HG03280 (cell line): ENCODE results near the gene TMEM233.

ENCODE experiments used
- ATAC-seq: cut with Tn5 transposase; IDR thresholded peaks from one replicate; pipeline ENCODE4 v1.9.1; 2021; ENCODE audit warnings: mild to moderate bottlenecking, moderate library complexity; ENCODE audit not compliant: unreplicated experiment

Gene TMEM233

DNA sequence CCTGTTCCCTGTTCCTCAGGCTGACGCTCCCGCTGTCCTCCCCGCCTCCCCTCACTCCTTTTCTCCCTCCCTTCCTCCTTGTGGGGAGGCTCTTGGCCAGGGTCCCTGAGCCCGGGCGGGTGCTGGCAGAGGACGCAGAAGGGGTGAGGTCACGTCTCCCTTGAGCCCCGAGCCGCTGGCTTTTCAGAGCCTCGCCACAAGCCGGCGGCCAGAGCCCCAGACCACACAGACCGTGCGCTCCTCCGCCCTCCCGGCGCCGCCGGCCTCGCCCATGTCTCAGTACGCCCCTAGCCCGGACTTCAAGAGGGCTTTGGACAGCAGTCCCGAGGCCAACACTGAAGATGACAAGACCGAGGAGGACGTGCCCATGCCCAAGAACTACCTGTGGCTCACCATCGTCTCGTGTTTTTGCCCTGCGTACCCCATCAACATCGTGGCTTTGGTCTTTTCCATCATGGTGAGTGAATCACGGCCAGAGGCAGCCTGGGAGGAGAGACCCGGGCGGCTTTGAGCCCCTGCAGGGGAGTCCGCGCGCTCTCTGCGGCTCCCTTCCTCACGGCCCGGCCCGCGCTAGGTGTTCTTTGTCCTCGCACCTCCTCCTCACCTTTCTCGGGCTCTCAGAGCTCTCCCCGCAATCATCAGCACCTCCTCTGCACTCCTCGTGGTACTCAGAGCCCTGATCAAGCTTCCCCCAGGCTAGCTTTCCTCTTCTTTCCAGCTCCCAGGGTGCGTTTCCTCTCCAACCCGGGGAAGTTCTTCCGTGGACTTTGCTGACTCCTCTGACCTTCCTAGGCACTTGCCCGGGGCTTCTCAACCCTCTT, at the start of gene TMEM233:
TSS of gene TMEM233 (plus strand) at position 197 of the 821 bp plus-strand sequence. CDS start at position 272, 75 bp downstream.
- ATAC-seq: no peak

GRCh38 chr12:119544765-119545625, 48.6 kb upstream of the TMEM233 start:
- ATAC-seq: no peak

DNA sequence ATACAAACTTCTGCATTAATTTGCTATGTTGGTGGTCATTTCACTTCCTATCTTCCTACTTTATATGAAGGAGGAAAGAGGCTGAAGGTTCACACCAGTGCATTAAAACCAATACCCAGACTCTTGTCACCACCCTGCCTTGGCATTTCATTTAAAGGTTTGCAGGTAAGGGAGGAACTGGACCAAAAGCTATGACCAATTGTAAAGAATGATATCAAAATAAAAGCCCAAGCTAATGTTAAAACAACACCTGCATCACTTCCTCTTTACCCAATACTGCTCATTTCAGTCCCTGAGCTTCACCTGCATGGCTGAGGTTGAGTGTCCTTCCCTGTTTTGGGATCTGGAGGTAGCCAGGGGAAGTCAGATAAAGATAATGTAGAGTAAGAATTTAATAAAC, 47.2 kb upstream of the TMEM233 start:
- no peak for ATAC-seq

GRCh38 chr12:119547001-119547400, 46.6 kb upstream of the TMEM233 start:
- no peak for ATAC-seq

GRCh38 chr12:119556854-119557253, 36.7 kb upstream of the TMEM233 start:
- no peak for ATAC-seq

GRCh38 chr12:119565404-119565803, 28.2 kb upstream of the TMEM233 start:
- ATAC-seq: no peak

GRCh38 chr12:119570771-119571170, 22.8 kb upstream of the TMEM233 start:
- no peak for ATAC-seq

GRCh38 chr12:119573086-119573485, 20.5 kb upstream of the TMEM233 start:
- ATAC-seq: no peak

DNA sequence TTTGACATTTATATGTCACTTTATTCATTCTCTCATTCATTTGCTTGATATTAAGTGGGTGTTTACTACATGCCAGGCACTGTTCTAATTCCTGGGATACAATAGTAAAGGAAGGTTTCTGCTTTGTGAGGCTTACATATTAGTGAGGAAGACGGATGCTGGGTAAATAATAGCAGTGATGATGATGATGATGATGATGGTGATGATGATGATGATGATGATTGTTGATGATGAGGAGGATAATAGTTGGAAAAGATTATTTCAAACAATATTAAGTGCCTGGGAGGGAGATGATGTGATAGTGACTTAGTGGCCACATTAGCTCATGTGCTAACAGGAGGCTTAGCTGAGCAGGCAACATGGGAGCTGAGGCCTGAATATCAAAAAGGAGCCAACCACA, 19.3 kb upstream of the TMEM233 start:
- no peak for ATAC-seq

DNA sequence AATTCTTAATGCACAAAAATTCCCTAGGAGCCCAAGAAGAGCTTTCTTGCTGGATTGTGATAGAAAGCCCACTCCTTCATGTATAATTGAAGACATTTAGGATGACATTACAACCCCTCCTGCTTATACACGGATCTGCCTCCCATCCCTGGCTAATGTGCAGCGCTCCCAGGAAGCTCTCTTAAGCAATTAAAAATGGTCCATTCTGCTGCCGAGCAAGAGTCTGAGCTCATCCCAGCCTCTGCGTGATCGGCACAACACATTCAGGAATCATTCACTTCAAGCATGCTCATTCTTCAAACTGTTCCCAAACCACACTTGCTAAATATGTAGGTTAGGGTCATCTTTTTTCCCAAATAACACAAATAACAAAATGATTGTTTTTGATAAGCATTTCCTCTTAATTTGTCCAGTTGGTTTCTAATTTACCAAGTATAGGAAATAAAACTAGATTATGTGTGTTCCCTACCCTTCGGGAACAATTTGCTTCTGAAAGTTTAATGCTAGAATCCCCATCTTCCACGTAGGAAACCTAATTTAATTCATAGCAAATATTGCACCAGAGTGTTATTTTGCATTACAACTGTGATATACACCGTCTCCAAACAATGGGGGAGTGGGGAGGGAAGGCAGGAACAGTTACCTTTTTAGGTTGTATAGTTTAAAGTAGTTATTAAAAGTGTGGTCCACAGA, 17.3 kb upstream of the TMEM233 start:
- ATAC-seq: no peak

GRCh38 chr12:119576915-119577314, 16.7 kb upstream of the TMEM233 start:
- ATAC-seq: no peak

GRCh38 chr12:119578112-119578511, 15.5 kb upstream of the TMEM233 start:
- no peak for ATAC-seq

- ATAC-seq: no peak
Observed at GRCh38 chr12:119589097-119589496, 4.5 kb upstream of the TMEM233 start.

GRCh38 chr12:119589634-119590033, 3.9 kb upstream of the TMEM233 start:
- ATAC-seq: no peak

GRCh38 chr12:119592232-119592631, 1.3 kb upstream of the TMEM233 start:
- no peak for ATAC-seq

DNA sequence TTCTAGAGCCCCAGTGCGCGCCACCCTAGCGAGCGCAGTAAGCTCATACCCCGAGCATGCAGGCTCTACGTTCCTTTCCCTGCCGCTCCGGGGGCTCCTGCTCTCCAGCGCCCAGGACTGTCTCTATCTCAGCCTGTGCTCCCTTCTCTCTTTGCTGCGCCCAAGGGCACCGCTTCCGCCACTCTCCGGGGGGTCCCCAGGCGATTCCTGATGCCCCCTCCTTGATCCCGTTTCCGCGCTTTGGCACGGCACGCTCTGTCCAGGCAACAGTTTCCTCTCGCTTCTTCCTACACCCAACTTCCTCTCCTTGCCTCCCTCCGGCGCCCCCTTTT, 791 bp downstream of the TMEM233 start:
- ATAC-seq: no peak

DNA sequence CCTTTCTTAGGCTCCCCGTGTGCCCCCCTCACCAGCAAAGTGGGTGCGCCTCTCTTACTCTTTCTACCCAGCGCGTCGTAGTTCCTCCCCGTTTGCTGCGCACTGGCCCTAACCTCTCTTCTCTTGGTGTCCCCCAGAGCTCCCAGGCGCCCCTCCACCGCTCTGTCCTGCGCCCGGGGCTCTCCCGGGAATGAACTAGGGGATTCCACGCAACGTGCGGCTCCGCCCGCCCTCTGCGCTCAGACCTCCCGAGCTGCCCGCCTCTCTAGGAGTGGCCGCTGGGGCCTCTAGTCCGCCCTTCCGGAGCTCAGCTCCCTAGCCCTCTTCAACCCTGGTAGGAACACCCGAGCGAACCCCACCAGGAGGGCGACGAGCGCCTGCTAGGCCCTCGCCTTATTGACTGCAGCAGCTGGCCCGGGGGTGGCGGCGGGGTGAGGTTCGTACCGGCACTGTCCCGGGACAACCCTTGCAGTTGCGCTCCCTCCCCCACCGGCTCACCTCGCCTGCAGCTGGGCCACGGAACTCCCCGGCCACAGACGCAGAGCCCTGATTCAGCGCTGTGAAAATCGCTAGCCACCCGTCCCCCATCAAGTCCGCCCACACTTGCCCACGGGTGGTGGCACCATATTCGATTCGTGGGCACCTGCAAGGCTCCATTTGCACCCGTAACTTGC, 1.3 kb downstream of the TMEM233 start:
- no peak for ATAC-seq

DNA sequence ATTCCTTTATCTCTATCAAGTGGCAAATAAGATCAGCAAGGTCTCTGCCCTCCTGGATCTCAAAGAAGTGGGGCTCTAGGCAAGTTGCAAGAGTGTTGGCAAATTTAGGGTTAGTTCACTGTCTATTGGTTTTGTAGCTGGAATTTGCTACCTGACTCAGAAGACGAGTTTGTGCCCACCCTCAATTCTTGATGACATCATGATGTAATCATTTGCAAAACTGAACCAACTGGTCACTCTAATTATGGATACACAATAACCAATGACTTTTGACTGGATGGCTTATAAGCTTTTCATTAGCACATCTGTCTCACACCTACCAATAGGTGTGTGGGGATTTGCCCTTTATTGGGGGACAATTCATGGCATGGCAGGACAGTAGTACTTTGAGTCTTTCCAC, 4.6 kb downstream of the TMEM233 start:
- no peak for ATAC-seq

- no peak for ATAC-seq
Observed at GRCh38 chr12:119601877-119602733, 8.5 kb downstream of the TMEM233 start.

GRCh38 chr12:119602734-119603094, 9.1 kb downstream of the TMEM233 start:
- no peak for ATAC-seq
